ENCODE data around the gene PMF1.
"Not testable (repeated sequence)": the region's sequence is repeated elsewhere in the genome, so short reads cannot be mapped to it uniquely, and the experiment has no call there.

The PMF1 gene

GRCh38 chr1:156198831-156199349, 13.9 kb upstream of the PMF1 start:
- DNase-seq = no peak

GRCh38 chr1:156200044-156200443, 12.8 kb upstream of the PMF1 start:
- DNase-seq = no peak

DNA sequence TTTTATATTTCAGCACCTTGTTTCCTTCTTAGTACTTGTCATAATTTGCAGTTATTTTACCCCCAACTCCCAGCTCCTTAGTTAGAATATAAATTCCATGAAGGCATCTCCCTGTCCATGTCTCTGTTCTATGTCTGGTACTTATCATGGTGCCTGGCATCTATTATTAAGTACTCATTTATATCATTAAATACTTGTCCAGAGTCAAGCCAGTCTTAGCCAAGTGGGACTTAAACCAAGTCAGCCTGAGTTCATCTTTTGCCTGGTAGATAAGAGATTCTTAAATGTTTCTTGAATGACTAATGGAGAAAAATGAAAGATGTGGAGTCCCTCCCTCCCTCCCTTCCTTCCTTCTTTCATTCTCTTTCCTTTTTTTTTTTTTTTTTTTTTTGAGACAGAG, 9.5 kb upstream of the PMF1 start:
- no peak for DNase-seq

DNA sequence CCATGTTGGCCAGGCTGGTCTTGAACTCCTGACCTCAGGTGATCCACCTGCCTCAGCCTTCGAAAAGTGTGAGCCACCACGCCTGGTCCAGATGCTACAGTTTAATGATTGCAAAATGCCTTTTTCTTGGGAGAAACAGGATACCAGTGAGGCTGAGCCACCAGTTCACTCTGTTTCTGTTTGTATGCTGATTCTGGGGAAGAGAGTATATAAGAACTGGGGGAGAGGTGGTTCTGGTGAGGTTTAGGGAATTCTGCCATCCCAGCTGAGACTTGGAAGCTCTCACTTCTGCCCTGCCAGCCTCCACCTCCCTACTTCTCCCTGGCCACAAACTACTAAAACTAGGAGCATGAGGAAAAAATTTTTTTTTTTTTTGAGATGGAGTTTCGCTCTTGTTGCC, 8.1 kb upstream of the PMF1 start:
- DNase-seq = no peak

- DNase-seq = no peak
Measured at GRCh38 chr1:156211243-156211642, 1.6 kb upstream of the PMF1 start.

DNA sequence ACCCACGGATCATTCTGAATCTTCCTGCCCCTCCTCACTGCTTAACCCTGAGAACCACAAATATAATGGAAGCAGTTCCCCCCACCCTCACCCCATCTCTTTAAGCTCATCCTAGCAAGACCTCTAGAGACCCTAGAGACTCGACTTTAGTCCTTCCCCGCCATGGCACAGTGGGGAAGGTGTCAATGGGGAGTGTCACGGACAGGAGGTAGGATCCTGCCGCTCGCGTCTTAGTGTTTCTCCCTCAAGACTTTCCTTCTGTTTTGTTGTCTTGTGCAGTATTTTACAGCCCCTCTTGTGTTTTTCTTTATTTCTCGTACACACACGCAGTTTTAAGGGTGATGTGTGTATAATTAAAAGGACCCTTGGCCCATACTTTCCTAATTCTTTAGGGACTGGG, 677 bp upstream of the PMF1 start:
- no peak for DNase-seq

DNA sequence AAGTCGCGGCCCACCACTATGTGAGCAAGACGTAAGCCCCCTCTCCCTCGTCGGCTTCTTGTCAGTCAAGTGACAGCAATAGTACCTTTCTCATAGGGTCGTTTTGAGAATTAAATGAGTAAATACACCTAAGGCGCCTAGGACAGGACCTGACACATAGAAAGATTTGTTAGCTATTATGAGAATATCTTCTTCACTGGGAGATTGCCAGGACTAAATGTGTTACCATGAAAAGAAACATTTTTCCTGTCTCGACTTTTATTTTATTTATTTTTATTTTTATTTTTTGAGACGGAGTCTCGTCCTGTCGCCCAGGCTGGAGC, 798 bp downstream of the PMF1 start:
- no peak for DNase-seq

DNA sequence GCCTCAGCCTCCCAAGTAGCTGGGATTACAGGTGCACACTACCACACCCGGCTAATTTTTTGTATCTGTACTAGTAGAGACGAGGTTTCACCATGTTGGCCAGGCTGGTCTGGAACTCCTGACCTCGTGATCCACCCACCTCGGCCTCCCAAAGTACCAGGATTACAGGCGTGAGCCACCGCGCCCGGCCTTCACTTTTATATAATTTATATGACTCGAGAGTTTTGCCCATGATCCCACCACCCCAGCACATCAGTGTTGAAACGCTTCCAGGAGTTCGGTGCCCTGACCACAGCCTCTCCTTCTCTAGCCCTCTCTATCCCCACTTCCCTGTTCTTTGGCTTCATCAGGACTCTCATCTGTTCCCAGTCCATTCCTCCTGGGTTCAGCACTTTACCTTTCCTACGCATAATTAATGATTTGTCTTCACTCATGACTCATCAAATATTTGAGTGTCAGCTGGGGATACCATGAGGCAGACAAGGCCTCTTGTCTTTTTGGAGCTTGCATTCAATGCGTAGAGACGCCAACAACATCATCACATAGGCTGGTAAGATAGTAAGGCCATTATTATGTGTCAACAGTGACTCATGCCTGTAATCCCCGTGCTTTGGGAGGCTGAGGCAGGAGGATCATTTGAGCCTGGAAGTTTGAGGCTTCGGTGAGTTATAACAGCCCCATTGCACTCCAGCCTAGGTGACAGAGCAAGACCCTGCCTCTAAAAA, 1.4 kb downstream of the PMF1 start:
- DNase-seq = no peak

GRCh38 chr1:156216361-156217086, 3.7 kb downstream of the PMF1 start:
- DNase-seq = not testable (repeated sequence)

DNA sequence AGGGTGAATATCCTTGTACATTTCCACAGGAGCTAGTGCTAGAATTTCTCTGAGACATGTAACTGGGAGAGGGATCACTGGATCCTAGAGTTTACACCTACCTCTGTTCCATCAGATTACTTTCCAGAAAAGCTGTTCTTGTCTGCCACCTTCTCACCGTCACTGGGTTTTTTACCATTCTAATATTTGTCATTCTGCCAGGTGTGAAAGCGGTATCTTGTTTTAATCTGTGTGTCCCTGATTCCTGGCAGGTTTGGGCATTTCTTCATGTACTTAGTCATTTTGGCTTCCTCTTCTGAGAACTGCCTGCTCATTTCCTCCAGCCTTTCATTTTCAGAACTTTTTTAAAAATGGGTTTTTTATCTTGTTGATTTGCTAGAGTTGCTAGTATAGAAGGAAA, 5.1 kb downstream of the PMF1 start:
- DNase-seq = peak; percentile 23

- no peak for DNase-seq
Measured at GRCh38 chr1:156220226-156220625, 7.4 kb downstream of the PMF1 start.

- DNase-seq = no peak
Measured at GRCh38 chr1:156221986-156222692, 9.3 kb downstream of the PMF1 start.

DNA sequence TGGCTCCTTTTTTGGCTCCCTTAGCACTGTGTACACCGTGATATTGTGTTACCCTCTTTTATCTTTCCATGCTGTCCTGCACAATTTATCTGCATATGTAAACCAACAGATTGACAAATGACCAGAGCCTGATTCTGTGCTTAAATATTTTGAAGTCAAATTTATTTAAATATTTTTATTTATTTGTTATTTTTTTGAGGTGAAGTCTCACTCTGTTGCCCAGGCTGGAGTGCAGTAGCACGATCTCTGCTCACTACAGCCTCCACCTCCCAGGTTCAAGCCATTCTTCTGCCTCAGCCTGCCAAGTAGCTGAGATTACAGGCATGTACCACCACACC, 12.8 kb downstream of the PMF1 start:
- DNase-seq = no peak

GRCh38 chr1:156226116-156226538, 13.3 kb downstream of the PMF1 start:
- DNase-seq = no peak

GRCh38 chr1:156226782-156227181, 14.0 kb downstream of the PMF1 start:
- DNase-seq = no peak

GRCh38 chr1:156228501-156228900, 15.7 kb downstream of the PMF1 start:
- no peak for DNase-seq

DNA sequence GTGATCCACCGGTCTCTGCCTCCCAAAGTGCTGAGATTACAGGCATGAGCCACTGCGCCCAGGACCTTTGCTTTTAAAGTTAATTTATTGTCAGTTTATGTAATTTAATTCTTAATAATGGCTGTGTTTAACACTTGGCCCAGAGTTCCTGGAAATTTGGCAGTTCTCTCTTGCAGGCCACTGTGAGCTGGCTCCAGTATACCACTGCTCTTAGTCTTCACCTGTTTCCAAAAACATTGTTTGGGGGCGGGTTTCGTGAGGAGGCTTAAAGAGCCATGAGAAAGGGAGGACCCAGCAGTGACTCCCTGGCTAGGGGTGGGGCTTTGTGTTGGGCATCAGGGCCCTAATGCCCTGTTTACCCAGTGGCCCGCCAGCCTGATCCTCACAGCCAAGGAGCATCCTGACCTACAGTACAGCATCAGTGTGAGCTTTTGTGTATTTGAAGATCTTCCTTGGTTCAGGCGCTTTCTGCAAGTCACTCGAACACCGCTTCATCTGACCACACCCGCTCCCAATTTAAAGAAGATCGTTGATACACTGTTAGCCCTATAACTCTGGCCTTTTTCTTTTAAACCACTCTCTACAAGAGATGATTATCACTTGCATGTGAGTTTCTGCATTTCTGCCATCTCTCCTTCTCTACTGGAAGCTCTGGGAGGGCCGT, 17.1 kb downstream of the PMF1 start:
- no peak for DNase-seq

DNA sequence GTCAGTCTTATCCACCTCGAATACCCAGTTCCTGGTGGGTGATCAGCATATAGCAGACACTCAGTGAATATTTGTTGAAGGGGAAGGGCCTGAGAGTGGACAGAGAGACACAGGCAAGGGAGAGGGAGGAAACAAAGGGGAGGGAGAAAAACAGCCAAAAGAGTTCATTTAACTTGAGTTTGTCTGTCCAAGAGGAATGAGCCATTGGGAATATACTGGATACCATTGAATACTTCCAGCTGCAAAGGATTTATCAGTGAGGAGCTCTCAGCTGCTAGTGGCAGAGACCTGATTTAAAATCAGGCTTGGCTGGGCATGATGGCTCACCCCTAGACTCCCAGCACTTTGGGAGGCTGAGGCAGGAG, 17.6 kb downstream of the PMF1 start:
- no peak for DNase-seq

DNA sequence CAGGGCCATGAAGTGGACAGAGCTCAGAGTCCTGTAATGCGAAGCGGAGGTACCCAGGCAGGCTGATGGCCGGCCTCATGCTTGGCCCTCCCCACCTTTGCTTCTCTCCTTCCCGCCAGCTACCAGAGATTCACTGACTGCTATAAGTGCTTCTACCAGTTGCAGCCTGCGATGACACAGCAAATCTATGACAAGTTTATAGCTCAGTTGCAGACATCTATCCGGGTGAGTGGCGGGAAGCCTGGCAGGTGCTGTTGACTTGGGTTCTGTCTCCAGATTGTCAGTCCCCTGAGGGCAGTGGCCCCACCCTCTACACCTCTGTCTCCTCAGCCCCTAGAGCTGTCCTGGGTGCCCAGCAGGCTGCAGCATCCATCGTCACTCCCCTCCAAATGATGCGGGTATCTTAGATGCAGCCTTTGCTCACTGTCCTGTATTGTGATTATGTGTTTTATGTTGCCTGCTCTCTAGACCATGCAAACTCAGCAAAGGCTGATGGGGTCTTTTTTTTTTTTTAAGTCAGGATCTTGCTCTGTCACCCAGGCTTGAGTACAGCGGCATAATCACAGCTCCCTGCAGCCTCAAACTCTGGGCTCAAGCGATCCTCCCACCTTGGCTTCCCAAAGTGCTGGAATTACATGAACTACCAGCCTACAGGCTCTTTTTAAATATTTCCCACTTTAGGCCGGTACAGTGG, 19.5 kb downstream of the PMF1 start:
- DNase-seq = no peak

DNA sequence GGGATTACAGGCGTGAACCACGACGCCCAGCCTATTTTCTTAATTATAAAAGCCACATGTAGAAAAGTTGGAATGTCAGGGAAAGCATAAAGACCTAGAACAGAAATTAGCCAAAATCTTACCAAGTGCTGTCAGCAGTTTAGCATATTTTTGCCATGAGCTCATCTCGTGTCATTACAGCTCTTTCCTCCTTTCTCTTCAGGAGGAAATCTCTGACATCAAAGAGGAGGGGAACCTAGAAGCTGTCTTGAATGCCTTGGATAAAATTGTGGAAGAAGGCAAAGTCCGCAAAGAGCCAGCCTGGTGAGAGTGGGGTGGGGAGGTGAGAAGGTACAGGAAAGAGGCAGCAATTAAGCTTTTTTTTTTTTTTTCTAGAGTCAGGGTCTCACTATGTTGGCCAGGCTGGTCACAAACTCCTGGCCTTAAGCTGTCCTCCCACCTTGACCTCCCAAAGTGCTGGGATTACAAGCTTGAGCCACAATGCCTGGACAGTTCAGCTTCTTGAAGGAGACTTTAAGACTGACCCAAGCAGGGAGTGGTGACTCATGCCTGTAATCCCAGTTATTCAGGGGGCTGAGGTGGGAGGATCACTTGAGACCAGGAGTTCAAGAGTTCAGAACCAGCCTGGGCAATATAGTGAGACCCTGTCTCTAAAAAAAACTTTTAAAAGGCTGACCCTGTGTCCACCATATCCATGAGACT, 20.8 kb downstream of the PMF1 start:
- DNase-seq = no peak

DNA sequence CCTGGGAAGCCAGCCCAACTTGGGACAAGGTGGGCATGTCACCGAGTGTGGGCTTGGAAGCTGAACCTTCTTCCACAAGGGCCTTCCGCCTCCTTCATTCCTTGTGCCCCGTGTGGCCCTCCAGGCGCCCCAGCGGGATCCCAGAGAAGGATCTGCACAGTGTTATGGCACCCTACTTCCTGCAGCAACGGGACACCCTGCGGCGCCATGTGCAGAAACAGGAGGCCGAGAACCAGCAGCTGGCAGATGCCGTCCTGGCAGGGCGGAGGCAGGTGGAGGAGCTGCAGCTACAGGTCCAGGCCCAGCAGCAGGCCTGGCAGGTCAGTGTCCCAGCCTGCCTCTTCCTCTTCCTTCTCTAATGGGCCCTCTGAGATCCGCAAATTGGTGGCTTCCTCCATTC, 23.4 kb downstream of the PMF1 start:
- no peak for DNase-seq

GRCh38 chr1:156238248-156238647, 25.4 kb downstream of the PMF1 start:
- DNase-seq = no peak

All from activated gamma-delta T cell treated with Interleukin-2 at 50 U/mL for 16 hours (primary cell).